Neuronal stem cell (in vitro differentiated cells): Measurements from ENCODE around the gene PHF12.

Experiments used
- DNase-seq: peaks from one replicate; pipeline ENCODE4 v3.0.0-alpha.2; 2013; ENCODE audit warnings: low spot score
- H2AFZ ChIP-seq: one replicate; pipeline ENCODE4 v1.6.1; 2013; ENCODE audit warnings: mild to moderate bottlenecking, low read length, inconsistent platforms
- H2AK5ac ChIP-seq: 2 replicates; pipeline ENCODE4 v1.6.1; 2013; ENCODE audit warnings: low read depth, mild to moderate bottlenecking, inconsistent platforms, low read length, moderate library complexity, mixed read lengths
- H2BK120ac ChIP-seq: 2 replicates; pipeline ENCODE4 v1.6.1; 2013; ENCODE audit warnings: low read depth, mild to moderate bottlenecking, inconsistent platforms, low read length, moderate library complexity, mixed read lengths
- H2BK12ac ChIP-seq: one replicate; pipeline ENCODE4 v1.6.1; 2013; ENCODE audit warnings: low read length, inconsistent platforms
- H2BK15ac ChIP-seq: 2 replicates; pipeline ENCODE4 v1.6.1; 2013; ENCODE audit warnings: mild to moderate bottlenecking, low read length, inconsistent platforms, mixed read lengths
- H2BK5ac ChIP-seq: one replicate; pipeline ENCODE4 v1.6.1; 2013; ENCODE audit warnings: inconsistent platforms, mild to moderate bottlenecking, low read length, moderate library complexity
- H3K14ac ChIP-seq: one replicate; pipeline ENCODE4 v1.6.1; 2013; ENCODE audit warnings: low read length, inconsistent platforms
- H3K18ac ChIP-seq: 2 replicates; pipeline ENCODE4 v1.6.1; 2013; ENCODE audit warnings: low read length, inconsistent platforms
- H3K23ac ChIP-seq: 2 replicates; pipeline ENCODE4 v1.6.1; 2013; ENCODE audit warnings: low read depth, mild to moderate bottlenecking, mixed read lengths, low read length, inconsistent platforms; ENCODE audit not compliant: poor library complexity
- H3K27ac ChIP-seq: replicated peaks from 3 replicates; pipeline ENCODE4 v1.5.1; 2013; ENCODE audit warnings: low read length, inconsistent platforms
- H3K27me3 ChIP-seq, 3 experiments: 2 replicates each; pipeline ENCODE4 v1.6.1; 2013; ENCODE audit warnings: low read length in 3 of 3, mild to moderate bottlenecking in 2 of 3, inconsistent platforms in 1 of 3, low read depth in 1 of 3, mixed read lengths in 1 of 3, moderate library complexity in 1 of 3; ENCODE audit not compliant: control insufficient read depth in 3 of 3, insufficient read depth in 3 of 3
- H3K36me3 ChIP-seq, 2 donors: replicated peaks in 1 of 2; 2 replicates each; pipeline ENCODE4 v1.6.1; 2013; ENCODE audit warnings: low read length in 2 of 2; ENCODE audit not compliant: control insufficient read depth in 2 of 2, insufficient read depth in 2 of 2
- H3K4ac ChIP-seq: 2 replicates; pipeline ENCODE4 v1.6.1; 2013; ENCODE audit warnings: inconsistent platforms, mild to moderate bottlenecking, low read length, moderate library complexity
- H3K4me1 ChIP-seq, 2 donors: 1 replicate in 1 of 2; 2 replicates in 1 of 2; pipeline ENCODE4 v1.6.1; 2013; ENCODE audit warnings: low read length in 2 of 2, low read depth in 1 of 2; ENCODE audit not compliant: control insufficient read depth in 2 of 2, insufficient read depth in 1 of 2
- H3K4me2 ChIP-seq: one replicate; pipeline ENCODE4 v1.6.1; 2013; ENCODE audit warnings: mild to moderate bottlenecking, low read length, inconsistent platforms; ENCODE audit not compliant: insufficient read depth, poor library complexity, severe bottlenecking
- H3K4me3 ChIP-seq, 2 donors: 2 replicates each; pipeline ENCODE4 v1.5.1; 2013; ENCODE audit warnings: low read length in 2 of 2, mild to moderate bottlenecking in 2 of 2, inconsistent platforms in 1 of 2, moderate library complexity in 1 of 2
- H3K79me1 ChIP-seq: one replicate; pipeline ENCODE4 v1.6.1; 2013; ENCODE audit warnings: low read depth, mild to moderate bottlenecking, inconsistent platforms, low read length, moderate library complexity
- H3K9ac ChIP-seq: one replicate; pipeline ENCODE4 v1.6.1; 2013; ENCODE audit warnings: mild to moderate bottlenecking, low read depth, low read length, inconsistent platforms; ENCODE audit not compliant: poor library complexity
- H3K9me3 ChIP-seq, 2 donors: replicated peaks in 1 of 2; 2 replicates each; pipeline versions ENCODE3 to v1.6.1; 2013; ENCODE audit warnings: low read length in 2 of 2, mild to moderate bottlenecking in 2 of 2, inconsistent platforms in 1 of 2, low read depth in 1 of 2, mixed read lengths in 1 of 2, moderate library complexity in 1 of 2; ENCODE audit not compliant: control insufficient read depth in 2 of 2, insufficient read depth in 1 of 2
- H4K8ac ChIP-seq: one replicate; pipeline ENCODE4 v1.6.1; 2013; ENCODE audit warnings: low read depth, mild to moderate bottlenecking, inconsistent platforms, low read length, moderate library complexity
- H4K91ac ChIP-seq: one replicate; pipeline ENCODE4 v1.6.1; 2013; ENCODE audit warnings: low read length, low read depth, mild to moderate bottlenecking, inconsistent platforms; ENCODE audit not compliant: poor library complexity
- WGBS, 2 donors: extraction: QIAGEN DNeasy Blood & Tissue Kit; methylation state at CpG; one replicate each; pipeline ENCODE4 v1.1.7; 2013; ENCODE audit warnings: missing lambda C conversion rate in 2 of 2, mixed read lengths in 1 of 2; ENCODE audit not compliant: insufficient read length in 2 of 2, insufficient replicate concordance in 1 of 2; ENCODE audit errors: extremely low coverage in 2 of 2; 5-methylcytosine and 5-hydroxymethylcytosine counted together

Gene PHF12

DNA sequence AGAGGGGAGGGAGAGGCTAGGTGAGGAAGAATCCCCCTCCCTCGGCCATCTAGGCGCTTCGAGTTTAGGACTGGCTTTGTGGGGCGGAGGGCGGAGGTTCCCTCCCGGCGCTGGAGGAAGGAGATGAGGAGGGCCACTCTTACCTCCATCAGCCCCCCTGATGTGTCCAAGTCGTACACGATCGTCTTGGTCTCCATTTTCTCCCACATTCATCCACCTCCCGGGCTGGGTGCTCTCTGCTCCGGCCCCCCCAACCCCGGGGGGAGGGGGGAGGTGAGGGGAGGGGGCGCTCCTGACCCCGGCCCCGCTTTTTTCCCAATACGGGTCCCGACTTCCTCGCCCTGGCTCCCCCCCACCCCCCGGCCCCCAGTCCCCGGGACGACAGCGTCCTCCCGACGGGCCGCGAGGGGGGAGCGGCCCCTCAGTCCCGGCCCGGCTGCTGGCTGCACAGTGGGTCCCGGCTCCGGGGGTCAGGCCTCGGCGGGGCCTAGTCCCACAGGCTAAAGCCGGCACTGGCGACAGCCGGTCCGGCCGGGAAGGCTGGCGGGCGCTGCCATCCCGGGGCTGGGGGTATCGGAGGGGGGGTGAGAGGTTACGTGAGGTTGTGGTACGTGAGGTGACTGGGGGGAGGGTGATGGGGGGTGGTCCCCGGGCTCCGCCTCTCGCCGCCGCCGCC, 428 bp downstream of the PHF12 start:
- Histone ChIP-seq H2BK120ac (no peak overlapping the region), H3K79me1 (peaks cover 6% of the 10 kb centered on the region), H3K18ac (peak overlapping the region; percentile 94), H2AK5ac (peak overlapping the region; percentile 57), H4K91ac (no peak overlapping the region), H3K36me3 (peaks cover 0 to 28% of the 10 kb centered on the region in 2 donors), H3K27ac (peak overlapping the region; percentile 86), H3K4me3 (peak overlapping the region; percentile 89 to 96), H3K4me1 (peaks cover 4 to 10% of the 10 kb centered on the region in 2 donors), H3K4me2 (peak overlapping the region; percentile 91), H2BK5ac (peak overlapping the region; percentile 88), H3K23ac (peak overlapping the region; percentile 44), H2BK15ac (no peak overlapping the region), H3K4ac (peak overlapping the region; percentile 60), H4K8ac (no peak overlapping the region), H3K9me3 (no peaks in the 10 kb centered on the region), H3K14ac (peak overlapping the region; percentile 59), H2AFZ (peak overlapping the region; percentile 55), H2BK12ac (no peak overlapping the region), H3K9ac (peak overlapping the region; percentile 94), H3K27me3 (no peaks in the 10 kb centered on the region)
- no peak for DNase-seq
- no CpG with 5 or more reads among the region's 51 CpGs for WGBS, 2 donors

- H3K9ac ChIP-seq: peak overlapping the region; percentile 94
- peak overlapping the region; percentile 89 to 96 for H3K4me3 ChIP-seq
- H3K9me3 ChIP-seq: no peaks in the 10 kb centered on the region
- H2AFZ ChIP-seq: peak overlapping the region; percentile 55
- H3K27me3 ChIP-seq: no peaks in the 10 kb centered on the region
- H4K8ac ChIP-seq: no peak overlapping the region
- H2BK5ac ChIP-seq: peak overlapping the region; percentile 79
- peak overlapping the region; percentile 59 for H3K14ac ChIP-seq
- peak overlapping the region; percentile 91 for H3K4me2 ChIP-seq
- H3K36me3 ChIP-seq: peaks cover 0 to 33% of the 10 kb centered on the region in 2 donors
- no CpG with 5 or more reads among the region's 43 CpGs for WGBS, 2 donors
- peak overlapping the region; percentile 60 for H2BK15ac ChIP-seq
- peak overlapping the region; percentile 10 for H2BK12ac ChIP-seq
- peaks cover 4 to 10% of the 10 kb centered on the region in 2 donors for H3K4me1 ChIP-seq
- H3K27ac ChIP-seq: peak overlapping the region; percentile 86
- peak overlapping the region; percentile 60 for H3K4ac ChIP-seq
- peak; percentile 60 for DNase-seq
- H2BK120ac ChIP-seq: peak overlapping the region; percentile 27
- H4K91ac ChIP-seq: no peak overlapping the region
- peak overlapping the region; percentile 44 for H3K23ac ChIP-seq
- peak overlapping the region; percentile 57 for H2AK5ac ChIP-seq
- H3K18ac ChIP-seq: peak overlapping the region; percentile 94
- H3K79me1 ChIP-seq: peaks cover 8% of the 10 kb centered on the region
Measured at GRCh38 chr17:28950017-28950751, 1.1 kb downstream of the PHF12 start.

GRCh38 chr17:28949185-28950016, 1.9 kb downstream of the PHF12 start:
- peak overlapping the region; percentile 65 for H2AFZ ChIP-seq
- H3K4me3 ChIP-seq: peak overlapping the region; percentile 89 to 96
- H4K8ac ChIP-seq: no peak overlapping the region
- H3K4me2 ChIP-seq: peak overlapping the region; percentile 91
- peak overlapping the region; percentile 39 for H3K14ac ChIP-seq
- H3K9ac ChIP-seq: peak overlapping the region; percentile 94
- peak overlapping the region; percentile 79 for H2BK5ac ChIP-seq
- peaks cover 0 to 40% of the 10 kb centered on the region in 2 donors for H3K36me3 ChIP-seq
- H4K91ac ChIP-seq: no peak overlapping the region
- H2AK5ac ChIP-seq: peak overlapping the region; percentile 54
- H3K79me1 ChIP-seq: peaks cover 8% of the 10 kb centered on the region
- H3K27ac ChIP-seq: peak overlapping the region; percentile 86
- H3K23ac ChIP-seq: peak overlapping the region; percentile 44
- H3K9me3 ChIP-seq: no peaks in the 10 kb centered on the region
- no CpG with 5 or more reads among the region's 61 CpGs for WGBS, 2 donors
- peak overlapping the region; percentile 27 for H2BK120ac ChIP-seq
- no peaks in the 10 kb centered on the region for H3K27me3 ChIP-seq
- DNase-seq: peak; percentile 52
- no peak overlapping the region for H3K4ac ChIP-seq
- peak overlapping the region; percentile 60 for H2BK15ac ChIP-seq
- peaks cover 4 to 10% of the 10 kb centered on the region in 2 donors for H3K4me1 ChIP-seq
- H3K18ac ChIP-seq: peak overlapping the region; percentile 89
- peak overlapping the region; percentile 10 for H2BK12ac ChIP-seq
